Stimulated activated CD8-positive, alpha-beta memory T cell treated with anti-CD3 and anti-CD28 coated beads, Interleukin-15, amount 100 ng/mL, for 24 hours (primary cell): ENCODE results near the gene POFUT1.

Experiments
- DNase-seq: peaks from one replicate; pipeline ENCODE4 v3.0.0-alpha.2; 2020; ENCODE audit warnings: low read depth

Gene POFUT1

DNA sequence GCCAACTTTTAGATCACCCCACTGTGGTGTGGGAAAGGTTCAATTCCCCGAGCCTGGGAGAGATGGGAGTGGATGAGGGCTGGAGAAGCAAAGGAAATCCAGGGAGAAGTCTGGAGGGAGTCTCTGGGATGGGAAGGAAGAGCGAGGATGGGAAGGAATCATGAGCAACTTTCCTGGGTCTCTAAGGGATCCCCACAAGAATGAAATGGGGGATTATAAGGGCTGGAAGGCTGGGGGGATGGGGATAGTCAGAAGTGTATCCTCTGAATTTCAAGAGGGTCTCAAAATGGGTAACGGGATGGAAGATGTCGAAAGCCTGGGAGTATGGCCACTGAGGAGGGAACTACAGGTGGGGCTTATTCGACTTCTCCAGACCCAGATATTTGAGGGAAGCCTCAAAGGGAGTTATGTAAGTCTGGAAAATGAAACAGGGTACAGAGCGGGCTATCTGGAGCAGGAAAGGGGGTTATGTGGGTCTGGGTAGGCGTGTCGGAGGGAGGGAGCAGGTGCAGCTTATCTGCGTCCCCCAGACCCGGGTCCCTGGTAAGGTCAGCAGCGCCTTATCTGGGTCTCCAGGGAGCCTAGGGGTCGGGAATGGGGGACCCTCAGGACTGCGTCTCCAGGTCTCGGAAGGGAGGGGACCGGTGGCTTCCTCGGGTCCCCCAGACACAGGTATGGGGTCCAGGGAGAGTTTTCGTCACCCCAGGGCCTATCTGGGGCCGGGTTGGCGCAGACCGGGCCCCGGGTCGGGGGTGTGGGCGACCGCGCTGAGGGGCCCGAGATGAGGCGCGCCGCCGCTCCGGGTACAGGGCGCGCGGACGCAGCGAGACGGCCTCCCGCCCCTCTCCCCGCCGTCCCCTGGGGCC, 687 bp upstream of the POFUT1 start:
- no peak for DNase-seq

DNA sequence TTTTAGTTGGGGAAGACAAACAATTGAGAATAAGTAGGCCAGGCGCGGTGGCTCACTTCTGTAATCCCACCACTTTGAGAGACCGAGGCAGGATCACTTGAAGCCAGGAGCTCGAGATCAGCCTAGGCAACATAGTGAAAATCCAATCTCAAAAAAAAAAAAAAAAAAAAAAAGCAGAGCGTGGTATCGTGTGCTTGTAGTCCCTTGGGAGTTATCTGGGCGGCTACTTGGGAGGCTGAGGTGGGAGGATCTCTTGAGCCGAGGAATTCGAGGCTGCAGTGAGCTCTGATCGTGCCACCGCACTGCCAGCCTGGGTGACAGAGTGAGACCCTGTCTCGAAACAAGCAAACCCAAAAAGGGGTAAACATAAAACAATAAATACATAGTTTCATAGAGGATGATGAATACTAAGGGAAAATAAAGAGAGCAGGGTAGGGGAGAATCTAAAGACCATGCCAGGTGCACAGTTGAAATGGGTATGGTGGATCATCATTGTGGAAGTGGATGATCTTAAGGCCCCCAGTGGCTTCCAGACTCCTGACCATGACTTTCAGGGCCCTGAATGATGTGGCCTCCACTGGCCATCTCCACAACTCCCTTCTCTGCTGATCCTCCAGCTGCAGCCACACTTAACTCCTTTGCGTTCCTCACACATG, 947 bp downstream of the POFUT1 start:
- no peak for DNase-seq

DNA sequence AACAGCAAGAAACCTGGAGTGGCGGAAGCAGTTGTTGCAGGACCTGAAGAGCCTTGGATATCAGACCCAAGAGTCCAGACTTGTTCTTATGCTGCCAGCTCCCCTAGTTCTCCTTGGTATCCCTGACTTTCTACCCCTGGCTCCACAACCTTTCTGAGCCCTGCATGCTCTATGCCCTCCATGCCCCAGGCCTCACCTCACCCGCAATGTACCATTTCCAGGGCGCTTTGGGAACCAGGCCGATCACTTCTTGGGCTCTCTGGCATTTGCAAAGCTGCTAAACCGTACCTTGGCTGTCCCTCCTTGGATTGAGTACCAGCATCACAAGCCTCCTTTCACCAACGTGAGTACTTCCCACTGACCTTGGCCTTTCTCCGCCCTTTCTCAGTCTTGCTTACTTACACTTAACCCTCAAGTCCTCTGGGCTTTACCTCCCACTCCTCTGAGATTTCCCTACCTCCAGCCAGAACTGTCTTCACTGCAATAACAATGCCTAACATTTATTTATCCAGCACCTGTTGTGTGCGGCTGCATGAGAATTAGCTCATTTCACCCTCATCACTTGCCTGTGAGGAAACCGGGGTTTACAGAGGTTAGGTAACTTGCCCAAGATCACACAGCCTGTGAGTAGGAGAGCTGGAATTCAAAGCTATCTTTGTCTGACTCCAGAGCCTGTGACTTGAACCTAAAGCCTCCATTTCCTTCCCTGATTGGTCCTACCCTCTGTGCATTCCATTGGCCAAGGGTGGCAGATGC, 2.3 kb downstream of the POFUT1 start:
- no peak for DNase-seq

DNA sequence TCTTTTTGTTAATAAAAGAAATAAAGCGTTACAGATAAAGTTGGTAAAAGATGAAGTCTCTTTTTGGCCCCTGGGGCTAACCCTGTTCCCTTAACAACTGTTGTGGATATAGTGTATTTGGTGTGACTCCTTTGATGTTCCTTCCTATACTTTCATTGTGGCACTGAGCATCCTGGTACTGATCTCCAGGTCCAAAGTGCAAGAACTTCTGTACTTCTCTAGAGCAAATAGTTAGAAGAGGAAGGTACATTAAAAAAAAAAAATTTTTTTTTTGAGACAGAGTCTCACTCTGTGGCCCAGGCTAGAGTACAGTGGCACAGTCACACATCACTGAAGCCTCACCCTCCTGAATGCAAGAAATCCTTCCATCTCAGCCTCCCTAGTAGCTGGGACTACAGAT, 6.2 kb downstream of the POFUT1 start:
- no peak for DNase-seq

DNA sequence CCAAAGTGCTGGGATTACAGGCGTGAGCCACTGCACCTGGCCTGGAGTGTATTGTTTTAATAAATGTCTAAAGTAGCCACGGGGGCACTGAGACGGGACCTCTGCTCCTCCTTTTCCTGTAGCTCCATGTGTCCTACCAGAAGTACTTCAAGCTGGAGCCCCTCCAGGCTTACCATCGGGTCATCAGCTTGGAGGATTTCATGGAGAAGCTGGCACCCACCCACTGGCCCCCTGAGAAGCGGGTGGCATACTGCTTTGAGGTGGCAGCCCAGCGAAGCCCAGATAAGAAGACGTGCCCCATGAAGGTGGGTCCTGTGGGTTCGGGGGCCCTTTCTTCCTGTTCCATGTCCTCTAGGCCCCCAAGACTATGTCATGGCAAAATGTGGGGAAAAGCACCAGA, 7.5 kb downstream of the POFUT1 start:
- no peak for DNase-seq

DNA sequence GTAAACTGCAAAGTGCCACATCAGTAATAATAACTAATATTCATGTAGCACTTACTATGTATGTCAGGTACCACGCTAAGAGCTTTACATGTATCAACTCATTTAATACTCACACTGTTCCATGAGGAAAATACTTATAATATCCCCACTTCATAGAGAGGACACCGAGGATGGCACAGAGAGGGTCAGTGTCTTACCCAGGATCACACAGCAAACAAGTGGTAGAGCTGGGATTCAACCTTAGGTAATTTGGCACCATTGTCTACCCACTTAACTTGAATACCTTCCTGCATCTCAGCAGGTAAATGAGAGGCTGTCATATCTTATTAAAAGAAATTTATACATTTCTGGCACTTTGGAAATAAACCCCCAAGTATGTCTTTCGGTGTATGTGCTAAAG, 8.0 kb downstream of the POFUT1 start:
- DNase-seq: no peak

DNA sequence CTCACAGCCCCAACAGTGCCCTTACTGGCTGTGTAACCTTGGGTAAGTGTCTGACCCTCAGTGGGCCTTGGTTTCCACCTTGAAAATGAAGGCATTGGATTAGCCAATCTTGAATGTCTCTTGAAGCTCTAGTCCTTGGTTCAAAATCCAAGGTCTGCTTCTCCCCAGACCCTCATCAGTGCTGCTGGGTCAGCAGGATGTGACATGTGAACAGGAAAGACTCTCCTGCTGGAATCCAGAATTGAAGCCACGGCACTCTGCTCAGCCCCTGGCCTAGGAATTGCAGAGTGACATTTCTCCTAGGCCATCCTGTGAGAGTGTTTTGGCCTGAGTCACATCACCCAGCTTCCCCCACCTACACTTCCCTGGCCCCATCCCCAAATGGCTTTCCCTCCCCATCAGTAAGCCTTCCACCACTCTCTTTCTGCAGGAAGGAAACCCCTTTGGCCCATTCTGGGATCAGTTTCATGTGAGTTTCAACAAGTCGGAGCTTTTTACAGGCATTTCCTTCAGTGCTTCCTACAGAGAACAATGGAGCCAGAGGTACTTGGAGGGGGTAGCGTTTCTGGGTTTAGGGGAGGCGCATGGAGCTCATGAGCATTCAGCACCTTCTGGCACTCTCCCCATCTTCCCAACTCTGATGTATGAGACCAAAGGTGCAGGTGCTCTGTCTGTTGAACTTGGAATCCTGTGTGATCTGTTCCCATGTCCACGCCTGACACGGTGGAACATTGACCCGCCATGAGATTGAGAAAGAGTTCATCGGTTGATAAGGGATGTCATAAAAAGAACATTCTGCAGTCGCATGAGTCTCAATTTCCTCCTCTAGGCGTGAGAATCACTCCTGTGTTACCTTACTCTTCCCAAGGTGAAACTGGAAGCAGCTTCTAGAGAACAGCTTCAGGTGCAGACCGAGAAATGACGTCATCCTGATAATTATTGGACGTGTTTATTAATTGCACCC, 8.8 kb downstream of the POFUT1 start:
- DNase-seq: no peak

DNA sequence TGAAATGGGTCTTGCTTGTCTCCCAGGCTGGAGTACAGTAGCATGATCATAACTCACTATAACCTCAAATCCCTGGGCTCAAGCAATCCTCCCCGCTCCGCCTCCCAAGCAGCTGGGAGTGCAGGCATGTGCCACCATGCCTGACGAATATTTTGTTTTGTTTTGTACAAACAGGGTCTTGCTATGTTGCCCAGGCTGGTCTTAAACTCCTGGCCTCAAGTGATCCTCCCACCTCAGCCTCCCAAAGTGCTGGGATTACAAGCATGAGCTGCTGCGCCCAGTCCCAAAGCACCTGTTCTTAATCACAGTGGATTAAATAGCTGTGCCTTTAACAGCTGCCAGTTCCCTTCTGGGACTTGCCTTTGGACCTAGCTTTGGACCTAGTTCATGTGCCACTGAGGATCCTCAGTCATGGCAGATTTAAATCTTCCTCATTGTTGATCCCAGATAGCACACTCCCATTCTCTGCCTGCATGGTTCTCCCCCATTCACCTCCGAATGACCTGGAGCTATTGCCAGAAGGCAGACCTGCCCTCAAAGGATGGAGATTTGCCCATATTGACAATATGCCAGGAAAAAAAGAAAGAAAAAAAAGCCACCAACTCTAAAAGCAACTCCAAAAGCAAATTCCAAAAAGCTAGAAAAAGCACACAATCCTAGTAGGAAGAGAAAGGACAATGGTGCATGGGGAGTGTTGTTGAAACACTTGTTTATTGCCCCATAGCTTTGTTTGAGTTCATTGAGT, 10.6 kb downstream of the POFUT1 start:
- no peak for DNase-seq

DNA sequence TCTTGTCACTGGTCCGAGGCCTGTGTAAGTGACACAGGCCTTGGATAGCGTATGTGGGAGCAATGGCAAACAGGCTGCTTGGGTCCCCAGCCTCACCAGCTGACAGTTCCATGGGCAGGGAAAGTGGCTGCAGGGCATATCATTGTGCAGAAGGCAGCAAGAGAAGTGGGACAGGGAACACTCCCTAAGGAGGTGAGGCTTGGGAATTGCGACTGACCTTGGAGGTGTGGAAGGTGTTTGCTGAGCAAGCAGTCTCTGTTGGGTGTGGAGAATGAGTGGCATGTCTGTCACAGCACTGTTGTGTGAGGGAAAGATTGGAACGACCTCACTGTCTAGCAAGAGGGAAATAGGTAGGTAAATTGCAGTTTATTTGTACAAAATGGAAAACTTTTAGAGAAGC, 16.8 kb downstream of the POFUT1 start:
- no peak for DNase-seq

DNA sequence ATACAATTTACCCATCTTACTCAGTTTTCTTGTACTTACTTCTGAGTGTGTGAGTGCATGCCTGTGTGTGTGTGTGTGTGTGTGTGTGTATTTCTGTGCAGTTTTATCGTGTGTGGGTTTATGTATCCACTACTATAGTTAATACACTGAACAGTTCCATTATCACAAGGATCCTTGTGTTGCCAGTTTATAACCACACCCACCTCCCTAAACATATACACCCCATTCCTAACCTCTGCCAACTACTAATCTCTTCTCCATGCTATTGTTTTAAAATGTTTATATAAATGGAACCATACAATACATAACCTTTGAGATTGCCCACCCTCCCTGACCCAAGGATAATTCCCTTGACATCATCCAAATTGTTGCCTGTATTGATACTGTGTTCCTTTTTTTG, 18.7 kb downstream of the POFUT1 start:
- DNase-seq: no peak

DNA sequence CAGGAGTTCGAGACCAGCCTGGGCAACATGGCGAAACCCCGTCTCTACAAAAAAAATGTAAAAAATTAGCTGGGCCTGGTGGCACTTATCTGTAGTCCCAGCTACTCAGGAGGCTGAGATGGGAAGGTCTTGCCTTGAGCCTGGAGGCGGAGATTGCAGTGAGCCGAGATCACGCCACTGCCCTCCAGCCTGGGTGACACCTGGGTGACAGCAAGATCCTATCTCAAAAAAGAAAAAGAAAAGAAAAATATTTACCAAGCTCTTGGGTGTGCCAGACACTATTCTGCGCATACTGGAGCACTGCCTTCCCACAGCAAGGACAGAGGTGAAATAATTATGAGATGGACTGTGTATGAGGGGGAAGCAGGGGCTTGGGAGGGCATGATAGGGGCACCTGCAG, 19.6 kb downstream of the POFUT1 start:
- DNase-seq: no peak

DNA sequence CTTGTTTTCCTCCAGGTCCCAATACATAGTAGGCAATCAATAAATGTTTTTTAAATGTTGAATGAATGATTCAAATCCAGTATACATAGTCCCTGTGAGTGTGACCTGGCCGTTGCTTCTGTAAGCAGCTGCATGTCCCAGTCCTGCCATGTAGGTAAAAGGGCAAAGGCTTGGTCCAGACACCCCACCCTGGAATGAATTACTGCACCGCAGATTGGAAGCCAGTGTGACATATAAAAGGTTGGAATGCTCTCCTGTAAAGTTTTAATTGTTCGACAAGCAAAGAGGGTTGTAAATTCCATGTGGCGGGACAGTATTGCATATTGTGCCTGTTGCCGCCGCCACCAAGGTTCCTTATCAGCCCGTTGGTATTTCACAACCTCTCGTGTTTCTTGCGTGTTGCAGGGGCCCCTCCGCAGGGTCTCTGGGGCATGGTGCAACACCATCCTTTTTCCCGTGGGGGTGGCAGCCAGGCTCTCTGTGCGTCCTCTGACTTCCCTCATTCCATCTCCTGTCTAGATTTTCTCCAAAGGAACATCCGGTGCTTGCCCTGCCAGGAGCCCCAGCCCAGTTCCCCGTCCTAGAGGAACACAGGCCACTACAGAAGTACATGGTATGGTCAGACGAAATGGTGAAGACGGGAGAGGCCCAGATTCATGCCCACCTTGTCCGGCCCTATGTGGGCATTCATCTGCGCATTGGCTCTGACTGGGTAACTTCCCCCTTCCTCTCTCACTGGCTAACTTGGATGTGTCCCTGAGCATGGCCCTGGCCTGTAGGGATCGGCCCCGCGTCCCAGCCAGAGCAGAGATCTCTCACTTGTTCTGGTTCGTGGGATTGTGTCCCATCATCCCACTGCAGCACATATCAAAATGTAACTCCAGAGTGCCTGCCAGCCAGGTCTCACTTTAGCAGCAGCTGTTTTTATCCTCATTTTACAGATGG, 20.3 kb downstream of the POFUT1 start:
- DNase-seq: no peak

DNA sequence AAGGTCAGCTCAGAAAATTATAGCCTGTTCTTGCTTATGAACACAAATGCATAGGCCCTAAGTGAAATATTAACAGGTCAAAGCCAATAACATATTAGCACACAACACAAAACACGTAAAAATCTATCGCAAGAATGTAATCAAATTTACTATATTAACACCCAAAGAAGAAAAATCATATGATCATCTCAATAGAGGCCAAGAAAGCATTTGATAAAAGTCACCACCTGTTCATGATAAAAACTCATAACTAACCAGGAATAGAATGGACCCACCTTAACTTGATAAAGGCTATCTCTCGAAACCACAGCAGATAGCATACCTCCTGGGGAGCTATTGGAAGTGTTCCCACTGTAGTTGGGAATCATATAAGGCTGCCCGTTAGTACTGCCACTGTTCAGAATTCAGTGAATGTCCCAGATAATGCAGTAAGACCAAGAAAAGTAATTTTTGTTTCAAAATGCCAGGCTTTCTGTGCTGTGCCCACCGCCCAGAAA, 21.6 kb downstream of the POFUT1 start:
- DNase-seq: no peak

DNA sequence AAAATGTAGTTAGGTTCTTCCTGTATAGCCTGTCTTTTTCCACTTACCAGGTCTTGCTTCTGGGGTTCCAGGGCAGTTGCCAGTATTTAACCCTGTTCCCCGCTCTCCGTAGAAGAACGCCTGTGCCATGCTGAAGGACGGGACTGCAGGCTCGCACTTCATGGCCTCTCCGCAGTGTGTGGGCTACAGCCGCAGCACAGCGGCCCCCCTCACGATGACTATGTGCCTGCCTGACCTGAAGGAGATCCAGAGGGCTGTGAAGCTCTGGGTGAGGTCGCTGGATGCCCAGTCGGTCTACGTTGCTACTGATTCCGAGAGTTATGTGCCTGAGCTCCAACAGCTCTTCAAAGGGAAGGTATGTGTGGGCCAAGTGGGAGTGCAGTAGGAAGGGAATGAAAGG, 23.0 kb downstream of the POFUT1 start:
- DNase-seq: no peak

DNA sequence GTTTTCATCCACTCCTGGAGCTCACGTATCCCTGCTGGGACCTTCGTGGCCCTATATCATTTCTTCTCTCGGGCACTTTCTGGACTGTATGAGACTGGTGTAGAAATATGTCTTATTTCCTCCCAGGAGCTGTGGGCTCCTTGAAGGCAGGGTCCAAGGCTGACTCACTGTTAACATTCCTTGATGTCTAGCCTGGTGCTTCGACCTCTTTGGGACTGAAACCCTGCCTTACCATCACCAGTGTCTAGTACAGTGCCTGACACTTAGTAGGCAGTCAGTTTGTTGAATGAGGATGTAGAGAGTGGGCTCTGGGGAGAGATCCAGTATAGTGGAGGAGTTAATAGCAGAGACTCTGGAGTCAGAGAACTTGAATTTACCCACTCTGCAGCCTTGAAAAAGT, 23.6 kb downstream of the POFUT1 start:
- DNase-seq: no peak

DNA sequence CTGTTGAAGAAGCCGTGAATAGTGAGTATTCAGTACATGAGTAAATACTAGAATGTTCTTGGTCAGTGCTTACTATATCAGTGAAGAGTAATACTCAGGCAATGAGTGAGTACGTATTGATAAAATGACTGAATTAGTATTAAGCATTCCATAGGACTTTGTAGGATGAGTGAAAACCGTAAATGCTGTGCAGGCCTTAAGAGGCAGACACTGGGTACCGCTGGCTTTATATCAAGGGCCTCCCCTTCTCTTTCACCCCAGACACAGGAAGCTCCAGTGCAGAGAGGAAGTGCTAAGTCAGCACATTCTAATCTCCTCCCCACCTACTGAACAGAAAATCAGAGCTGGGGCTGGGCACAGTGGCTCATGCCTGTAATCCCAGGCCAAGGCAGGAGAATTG, 24.2 kb downstream of the POFUT1 start:
- no peak for DNase-seq

DNA sequence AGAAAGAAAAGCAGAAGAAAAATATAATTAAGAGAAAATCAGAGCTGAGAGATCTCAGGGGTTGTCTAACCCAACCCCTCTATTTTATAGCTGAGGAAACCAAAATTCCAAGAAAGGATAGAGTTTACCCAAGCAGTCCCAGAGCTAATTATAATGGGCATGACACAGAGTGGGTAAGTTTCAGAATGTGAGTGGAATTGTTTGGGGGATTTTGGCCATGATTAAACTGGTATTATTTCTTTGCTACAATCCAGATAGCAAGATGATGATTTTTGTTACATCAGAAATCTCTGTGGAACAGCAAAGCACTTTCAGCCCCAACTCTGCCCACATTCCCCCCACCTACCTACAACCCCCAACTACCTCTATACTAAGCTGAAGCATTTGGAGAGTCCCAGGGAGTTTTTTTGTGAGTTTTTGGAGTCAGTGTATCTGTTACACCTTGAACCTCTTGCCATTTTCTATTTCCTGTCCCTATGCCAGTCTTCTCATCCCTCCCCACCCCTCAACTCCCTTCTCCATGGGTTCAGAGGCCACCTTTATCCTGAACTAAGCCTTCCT, 24.7 kb downstream of the POFUT1 start:
- no peak for DNase-seq

DNA sequence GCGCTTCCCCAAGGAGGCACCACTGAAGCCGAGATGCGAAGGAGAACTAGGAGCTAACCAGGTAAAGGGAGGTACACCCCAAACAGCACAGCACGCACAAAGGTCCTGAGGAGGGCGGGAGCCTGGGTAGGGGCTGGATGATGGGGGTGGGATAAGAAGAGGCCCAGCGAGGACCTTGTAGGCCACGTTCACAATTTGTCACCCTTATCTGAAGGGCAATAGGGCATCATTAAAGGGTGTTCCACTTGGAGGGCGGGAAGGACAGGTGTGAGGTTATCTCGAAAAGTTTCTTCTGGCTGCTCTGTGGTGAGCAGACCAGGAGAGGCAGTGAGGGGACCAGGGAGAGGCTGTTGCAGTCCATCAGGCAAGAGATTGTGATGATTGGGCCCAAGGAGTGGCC, 25.6 kb downstream of the POFUT1 start:
- no peak for DNase-seq

DNA sequence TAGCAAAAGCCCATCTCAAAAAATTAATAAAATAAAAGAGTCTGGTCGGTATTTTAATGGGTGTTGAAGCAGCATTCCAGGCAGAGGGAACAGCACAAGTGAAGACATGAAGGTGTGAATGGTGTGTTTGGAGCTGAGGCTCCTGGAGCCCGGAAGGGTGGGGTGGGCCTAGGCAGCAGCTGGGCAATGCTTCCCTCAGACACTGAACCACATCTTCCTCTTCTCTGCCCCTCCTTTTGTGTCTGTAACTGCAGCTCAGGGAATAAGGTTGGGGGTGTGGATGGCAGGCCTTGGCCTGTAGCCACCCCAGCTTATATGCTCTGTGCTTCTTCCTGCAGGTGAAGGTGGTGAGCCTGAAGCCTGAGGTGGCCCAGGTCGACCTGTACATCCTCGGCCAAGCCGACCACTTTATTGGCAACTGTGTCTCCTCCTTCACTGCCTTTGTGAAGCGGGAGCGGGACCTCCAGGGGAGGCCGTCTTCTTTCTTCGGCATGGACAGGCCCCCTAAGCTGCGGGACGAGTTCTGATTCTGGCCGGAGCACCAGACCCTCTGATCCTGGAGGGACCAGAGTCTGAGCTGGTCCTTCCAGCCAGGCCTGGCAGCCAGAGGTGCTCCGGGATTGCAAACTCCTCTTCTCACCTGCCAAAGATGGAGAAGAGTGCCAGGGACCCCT, 26.6 kb downstream of the POFUT1 start:
- no peak for DNase-seq
